HG03060 (cell line): Measurements from ENCODE around the gene UBD.

Source experiments
- ATAC-seq: cut with Tn5 transposase; IDR thresholded peaks from one replicate; pipeline ENCODE4 v1.9.1; 2021; ENCODE audit warnings: low read depth, moderate number of reproducible peaks; ENCODE audit not compliant: unreplicated experiment

The UBD gene

DNA sequence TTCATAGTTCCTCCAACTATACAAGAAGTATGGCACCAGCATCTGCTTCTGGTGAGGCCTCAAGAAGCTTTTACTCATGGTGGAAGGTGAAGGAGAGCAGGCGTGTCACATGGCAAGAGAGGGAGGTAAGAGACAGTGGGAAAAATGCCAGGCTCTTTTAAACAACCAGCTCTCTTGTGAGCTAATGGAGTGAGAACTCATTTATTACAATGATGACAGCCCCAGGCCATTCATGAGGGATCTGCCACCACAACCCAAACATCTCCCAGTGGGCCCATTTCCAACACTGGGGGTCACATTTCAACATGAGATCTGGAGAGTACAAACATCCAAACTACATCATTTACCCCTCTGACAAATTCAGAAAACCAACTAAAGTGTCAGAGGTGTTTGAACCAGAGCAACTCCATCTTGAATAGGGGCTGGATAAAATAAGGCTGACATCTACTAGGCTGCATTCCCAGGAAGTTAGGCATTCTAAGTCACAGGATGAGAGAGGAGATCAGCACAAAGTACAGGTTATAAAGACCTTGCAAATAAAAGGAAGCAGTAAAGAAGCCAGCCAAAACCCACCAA is 2.2 kb upstream of the UBD start:
- no peak for ATAC-seq

DNA sequence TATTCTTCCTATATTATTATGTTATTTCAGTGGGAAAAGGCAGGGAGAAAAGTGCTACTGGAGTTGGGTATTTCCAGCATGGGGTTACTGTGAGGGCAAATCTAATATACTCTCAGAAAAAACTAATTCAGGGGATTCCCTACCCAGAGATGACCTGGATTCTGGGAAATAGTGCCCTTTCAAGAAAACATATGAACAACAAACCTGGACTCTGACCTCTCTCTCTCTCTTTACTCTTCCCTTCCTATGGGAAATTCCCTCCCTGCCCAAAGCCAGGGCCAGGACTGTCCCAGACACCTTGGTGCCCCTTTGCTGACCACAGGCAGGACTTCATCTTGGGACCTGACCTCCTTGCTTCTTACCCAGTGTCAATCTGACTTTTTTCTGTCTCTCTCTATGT is 1.6 kb upstream of the UBD start:
- no peak for ATAC-seq

- ATAC-seq: no peak
Observed at GRCh38 chr6:29558439-29559079, 973 bp downstream of the UBD start.

DNA sequence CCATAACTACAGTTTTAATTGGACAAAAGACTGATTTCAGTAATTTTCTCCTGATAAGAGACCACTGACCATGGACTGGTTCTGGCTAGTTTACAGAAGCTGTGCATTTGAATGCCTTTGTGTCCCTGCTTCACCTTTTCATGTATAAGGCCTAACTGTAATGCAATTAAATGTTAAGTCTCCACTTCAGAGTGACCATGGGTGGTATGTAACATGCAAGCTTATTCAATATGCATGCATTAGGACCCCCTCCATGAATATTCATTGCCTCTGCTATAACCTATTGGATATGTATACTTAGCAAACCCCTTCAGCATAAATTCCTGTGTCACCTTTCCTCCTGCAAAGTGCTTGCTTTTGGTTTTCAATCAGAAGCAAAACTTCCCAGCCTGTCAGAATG is 2.2 kb downstream of the UBD start:
- no peak for ATAC-seq

DNA sequence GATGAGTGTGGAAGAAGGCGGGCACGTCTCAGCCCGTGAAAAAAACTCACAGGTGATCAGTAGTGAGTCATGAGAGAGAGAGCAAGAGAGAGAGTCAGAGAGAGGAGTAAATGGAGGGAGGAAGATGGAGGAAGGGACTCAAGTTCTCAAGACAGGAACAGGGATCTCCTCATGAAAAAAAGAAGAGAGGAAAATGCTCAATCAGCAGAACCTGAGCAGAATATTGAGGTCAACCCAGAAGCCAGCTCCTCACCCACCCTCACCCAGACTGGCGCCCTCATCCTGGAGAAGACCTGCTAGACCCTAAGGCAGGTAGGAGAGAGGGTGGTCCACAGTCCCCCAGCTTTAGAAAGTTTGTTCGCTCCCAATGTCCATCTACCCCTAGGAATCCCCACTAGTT is 4.8 kb downstream of the UBD start:
- no peak for ATAC-seq

- ATAC-seq: no peak
Observed at GRCh38 chr6:29553268-29554057, 6.1 kb downstream of the UBD start.

- peak; percentile 55 for ATAC-seq
Observed at GRCh38 chr6:29552512-29553051, 7.0 kb downstream of the UBD start.

GRCh38 chr6:29547573-29547972 is 12.0 kb downstream of the UBD start:
- ATAC-seq: no peak

GRCh38 chr6:29537714-29538403 is 21.7 kb downstream of the UBD start:
- ATAC-seq: no peak

GRCh38 chr6:29532320-29532951 is 27.1 kb downstream of the UBD start:
- ATAC-seq: no peak

DNA sequence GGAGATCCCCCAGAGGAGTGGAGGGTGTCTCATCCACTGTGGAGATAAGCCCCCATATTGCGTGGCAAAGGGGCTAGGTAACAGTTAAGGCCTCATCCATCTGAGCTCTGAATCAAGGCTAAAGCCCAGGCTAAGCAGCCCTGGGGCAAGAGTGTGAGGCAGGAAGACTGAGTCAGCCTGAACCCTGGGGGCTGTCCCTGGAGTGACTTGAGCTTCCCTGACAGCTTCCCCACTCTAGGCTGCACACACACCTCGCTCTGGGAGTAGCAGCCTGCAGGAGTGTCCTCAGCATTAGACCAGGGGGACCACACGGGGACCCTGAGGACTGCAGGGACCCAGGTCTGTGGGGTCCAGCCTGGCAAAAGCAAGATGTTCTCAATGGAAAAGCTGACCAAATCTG is 27.9 kb downstream of the UBD start:
- no peak for ATAC-seq

- ATAC-seq: no peak
Observed at GRCh38 chr6:29530671-29531310, 28.7 kb downstream of the UBD start.

DNA sequence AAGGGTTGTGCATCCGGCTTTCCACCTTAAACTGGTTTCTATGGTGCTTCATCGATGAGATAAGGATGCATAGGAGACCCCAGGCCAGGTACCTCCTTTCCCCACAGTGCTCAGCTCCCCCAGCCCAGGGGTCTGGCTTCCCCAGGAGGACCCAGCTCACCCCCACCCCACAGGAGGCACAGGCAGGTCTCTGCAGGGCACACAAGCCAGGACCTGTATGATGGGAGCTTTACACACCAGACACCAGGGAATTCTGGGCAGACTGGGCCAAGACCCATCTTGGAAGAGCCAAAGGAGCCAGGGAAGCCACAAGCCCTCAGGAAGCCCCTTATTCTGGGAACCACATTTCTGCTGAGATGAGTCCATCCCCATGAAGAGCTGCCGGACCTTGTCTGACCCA is 29.6 kb downstream of the UBD start:
- no peak for ATAC-seq

DNA sequence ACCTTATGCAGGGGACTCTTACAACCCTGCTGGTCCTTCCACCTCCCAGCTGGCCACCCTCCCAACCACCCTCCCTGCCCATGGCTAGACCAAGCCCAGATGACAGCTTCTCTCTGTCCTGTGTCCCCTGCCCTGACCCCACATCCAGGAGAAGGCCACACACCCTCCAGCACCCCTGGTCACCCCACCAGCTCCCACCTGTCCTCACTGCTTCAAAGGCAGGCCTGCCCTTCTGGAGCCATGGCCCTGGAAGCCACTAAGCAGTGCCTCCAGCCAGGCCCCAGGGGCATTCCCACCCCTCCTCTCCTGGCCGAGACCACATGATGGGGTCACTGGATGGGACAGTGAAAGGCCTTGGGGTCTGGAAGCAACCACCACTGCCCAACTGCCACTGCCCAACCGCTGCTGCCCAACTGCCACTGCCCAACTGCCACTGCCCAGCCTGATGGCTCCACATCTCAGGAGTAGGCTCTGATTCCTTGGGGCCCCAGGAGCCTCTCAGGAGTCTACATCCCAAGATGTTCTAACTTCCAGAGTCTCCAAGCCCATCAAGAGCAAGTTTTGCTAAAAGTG is 30.5 kb downstream of the UBD start:
- ATAC-seq: no peak

- no peak for ATAC-seq
Observed at GRCh38 chr6:29528300-29528931, 31.1 kb downstream of the UBD start.

GRCh38 chr6:29527564-29527963 is 32.0 kb downstream of the UBD start:
- no peak for ATAC-seq

- ATAC-seq: no peak
Observed at GRCh38 chr6:29527126-29527525, 32.4 kb downstream of the UBD start.

DNA sequence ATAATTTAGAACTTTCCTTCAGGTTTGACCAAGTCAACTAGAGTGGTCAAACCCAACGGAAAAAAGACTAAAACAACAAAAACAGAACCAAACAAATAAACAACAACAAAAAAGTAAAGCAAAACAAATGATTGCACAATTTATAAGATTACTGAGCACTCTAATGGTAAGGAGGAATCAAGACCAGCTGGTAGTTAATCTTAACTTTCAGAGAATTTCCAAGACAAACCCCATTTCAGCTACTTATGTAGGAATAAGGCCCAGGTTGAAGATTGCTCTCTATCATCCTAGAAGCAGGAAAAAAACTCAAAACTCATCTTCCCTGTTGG is 34.3 kb downstream of the UBD start:
- no peak for ATAC-seq
